Daoy (cell line): ENCODE measurements around the gene CCSER2. TPM values are rescaled to one million over a fixed set of nuclear protein-coding genes. Genes with fewer than 3 reads are reported as not detected.
"Not testable (repeated sequence)": the region's sequence is repeated elsewhere in the genome, so short reads cannot be mapped to it uniquely, and the experiment has no call there.

Source experiments
- DNase-seq: peaks from one replicate; pipeline ENCODE4 v3.0.0-alpha.2; 2015; ENCODE audit warnings: low read depth
- total RNA-seq: library from RNA; depleted of rRNA; stranded (reverse); fragments of >200 nt; shearing (Covaris generic); gene quantifications from 2 replicates; pipeline ENCODE4 v1.2.3, GENCODE V29; 2014

The CCSER2 gene
- total RNA-seq, 1 experiment from 2014 or later, result 11.5 TPM

- no peak for DNase-seq
Observed at GRCh38 chr10:84447701-84448400, 119.5 kb downstream of the CCSER2 start.

GRCh38 chr10:84449351-84449750 lies 121.0 kb downstream of the CCSER2 start:
- DNase-seq, result not testable (repeated sequence)

- DNase-seq, result no peak
Observed at GRCh38 chr10:84452003-84452402, 123.6 kb downstream of the CCSER2 start.

DNA sequence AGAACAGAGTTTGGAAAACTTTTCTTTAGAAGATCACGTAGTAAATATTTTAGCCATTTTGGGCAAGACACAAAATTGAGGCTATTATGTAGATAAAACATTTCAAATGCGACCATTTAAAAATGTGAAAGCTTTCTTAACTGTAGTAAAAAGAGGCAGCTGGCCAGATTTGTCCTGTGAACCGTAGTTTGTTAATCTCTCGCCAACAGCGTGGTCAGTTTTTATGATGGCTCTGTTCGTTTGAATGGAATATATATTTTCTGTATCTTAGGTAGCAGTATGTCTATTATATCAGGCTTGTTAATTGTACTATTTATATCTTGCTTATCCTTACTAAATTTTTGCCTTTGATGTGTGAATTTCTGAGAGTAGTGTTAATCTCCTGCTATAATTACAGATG lies 124.9 kb downstream of the CCSER2 start:
- no peak for DNase-seq

GRCh38 chr10:84456126-84456525 lies 127.7 kb downstream of the CCSER2 start:
- DNase-seq, result no peak

DNA sequence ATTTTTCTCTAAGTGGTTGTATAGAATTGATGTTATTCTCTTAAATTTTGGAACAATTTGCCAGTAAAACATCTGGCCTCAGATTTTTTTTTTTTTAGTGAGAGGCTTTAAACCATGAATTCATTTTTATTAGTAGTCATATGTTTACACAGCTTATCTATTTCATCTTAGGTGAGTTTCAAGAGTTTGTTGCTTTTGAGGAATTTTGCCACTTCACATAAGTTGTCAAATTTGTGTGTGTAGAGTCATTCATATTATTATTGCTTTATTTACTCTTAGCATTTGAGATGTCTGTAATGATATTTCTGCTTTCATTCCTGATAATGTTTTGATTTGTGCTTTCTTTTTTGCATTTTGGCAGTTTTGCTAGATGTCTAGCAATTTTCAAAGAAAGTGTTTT lies 132.1 kb downstream of the CCSER2 start:
- no peak for DNase-seq

GRCh38 chr10:84469470-84469869 lies 141.1 kb downstream of the CCSER2 start:
- DNase-seq, result no peak

DNA sequence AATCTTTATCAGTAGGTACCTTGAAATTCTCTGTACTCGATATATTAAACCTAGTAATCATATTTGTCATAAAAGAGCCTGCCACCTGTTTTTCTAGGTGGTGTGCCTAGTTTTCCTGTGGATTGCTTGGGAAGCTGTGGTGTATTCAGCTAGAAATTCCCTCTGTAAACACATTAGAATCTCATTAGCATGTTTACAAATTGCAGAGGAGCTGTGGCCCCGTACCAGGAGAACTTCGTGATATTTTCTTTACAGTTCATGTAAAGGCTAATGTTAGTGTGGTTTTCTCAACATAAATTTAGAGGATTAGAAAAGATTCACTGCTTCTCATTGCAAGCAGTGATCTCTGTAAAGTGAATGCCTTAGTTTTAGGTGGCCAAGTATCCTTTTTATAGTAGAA lies 144.7 kb downstream of the CCSER2 start:
- no peak for DNase-seq

DNA sequence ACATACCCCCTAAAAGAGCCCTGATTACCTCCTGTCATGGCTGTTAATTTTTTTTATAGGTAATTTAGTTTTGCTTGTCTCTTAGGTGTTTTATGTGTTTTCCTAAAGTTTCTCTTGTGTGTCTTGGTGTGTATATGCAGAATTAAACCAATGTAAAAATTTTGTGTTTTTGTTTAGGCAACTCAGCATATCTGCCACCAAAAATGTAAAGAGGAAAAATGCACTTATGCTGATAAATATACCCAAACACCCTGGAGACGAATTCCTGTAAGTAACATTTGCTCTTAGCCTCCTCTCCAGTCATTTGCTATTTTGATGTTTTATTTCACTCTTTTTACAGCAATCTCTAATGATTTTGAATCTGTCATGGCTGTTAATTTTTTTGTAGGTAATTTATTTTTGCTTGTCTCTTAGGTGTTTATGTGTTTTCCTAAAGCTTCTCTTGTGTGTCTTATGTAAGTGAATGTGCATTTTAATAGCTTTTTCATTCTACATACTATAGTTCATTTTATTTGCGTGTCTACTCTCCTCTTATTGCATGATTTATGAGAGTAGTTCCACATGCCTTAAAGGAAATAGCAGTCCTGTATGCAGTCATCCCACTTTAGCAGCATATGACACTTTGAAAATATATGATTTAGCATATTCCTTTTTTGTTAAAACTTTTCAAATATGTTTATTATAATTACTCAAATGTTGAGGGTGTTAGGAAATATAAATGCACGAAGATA lies 149.2 kb downstream of the CCSER2 start:
- DNase-seq, result no peak

GRCh38 chr10:84478151-84478550 lies 149.8 kb downstream of the CCSER2 start:
- DNase-seq, result no peak

GRCh38 chr10:84478679-84479078 lies 150.3 kb downstream of the CCSER2 start:
- no peak for DNase-seq

DNA sequence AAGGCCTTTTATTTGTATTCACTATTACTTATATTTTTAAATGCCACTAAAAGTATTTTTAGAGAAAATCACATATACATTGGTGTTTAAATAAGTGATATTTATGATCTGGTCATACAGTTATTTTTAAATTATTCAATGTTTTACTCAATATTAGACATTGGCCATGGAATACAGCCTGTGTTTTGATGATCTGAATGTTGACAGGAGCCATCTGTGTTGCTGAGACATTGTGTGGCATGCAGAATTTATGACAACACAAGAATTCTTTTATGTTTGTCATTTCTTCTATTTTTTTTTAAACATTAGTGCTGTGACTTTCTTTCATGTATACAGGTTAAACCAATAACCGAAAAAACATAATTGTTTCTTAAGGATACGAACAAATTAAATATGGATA lies 156.2 kb downstream of the CCSER2 start:
- no peak for DNase-seq

DNA sequence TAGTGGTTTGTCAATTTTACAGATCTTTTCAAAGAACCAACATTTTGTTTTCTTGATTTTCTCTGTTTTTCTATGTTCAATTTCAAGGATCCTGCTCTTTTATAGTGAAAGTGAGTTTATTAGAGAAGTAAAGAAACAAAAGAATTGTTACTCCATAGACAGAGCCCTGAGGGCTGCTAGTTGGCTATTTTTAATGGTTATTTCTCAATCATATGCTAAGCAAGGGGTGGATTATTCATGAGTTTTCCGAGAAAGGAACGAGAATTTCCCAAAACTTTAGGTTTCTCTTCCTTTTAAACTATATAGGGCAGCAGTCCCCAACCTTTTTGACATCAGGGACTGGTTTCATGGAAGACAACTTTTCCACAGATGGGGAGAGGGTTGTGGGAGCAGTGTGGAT lies 165.0 kb downstream of the CCSER2 start:
- DNase-seq, result no peak

DNA sequence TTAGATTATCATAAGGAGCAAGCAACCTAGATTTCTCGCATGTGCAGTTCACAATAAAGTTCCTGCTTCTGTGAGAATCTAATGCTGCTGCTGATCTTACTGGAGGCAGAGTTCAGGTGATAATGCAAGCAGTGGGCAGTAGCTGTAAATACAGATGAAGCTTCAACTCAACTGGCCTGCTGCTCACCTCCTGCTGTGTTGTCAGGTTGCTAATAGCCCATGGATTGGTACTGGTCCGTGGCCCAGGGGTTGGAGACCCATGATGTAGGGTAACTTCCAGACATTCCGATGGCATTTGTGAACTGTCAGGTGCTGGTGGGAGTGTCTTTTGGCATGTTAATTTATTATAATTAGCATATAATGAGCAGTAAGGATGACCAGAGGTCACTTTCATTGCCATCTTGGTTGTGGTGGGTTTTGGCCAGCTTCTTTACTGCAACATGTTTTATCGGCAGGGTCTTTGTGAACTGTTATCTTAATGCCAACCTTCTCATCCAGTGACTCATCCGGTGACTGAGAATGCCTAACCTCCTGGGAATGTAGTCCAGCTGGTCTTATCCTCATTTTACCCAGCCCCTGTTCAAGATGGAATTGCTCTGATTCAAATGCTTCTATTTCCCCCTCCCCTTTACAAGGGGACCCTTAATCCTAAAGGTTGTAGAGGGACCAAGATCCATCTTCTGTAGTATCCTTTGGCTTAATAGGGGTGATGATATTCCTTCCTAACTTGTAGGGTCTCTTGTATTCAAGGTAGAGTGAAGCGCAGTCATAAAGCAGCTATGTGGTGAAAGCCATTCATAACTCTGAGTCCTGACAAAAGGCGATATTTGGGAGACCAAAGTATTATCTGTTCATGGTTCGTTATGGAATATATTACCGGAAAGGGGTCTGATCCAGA lies 165.8 kb downstream of the CCSER2 start:
- peak; percentile 77 for DNase-seq

DNA sequence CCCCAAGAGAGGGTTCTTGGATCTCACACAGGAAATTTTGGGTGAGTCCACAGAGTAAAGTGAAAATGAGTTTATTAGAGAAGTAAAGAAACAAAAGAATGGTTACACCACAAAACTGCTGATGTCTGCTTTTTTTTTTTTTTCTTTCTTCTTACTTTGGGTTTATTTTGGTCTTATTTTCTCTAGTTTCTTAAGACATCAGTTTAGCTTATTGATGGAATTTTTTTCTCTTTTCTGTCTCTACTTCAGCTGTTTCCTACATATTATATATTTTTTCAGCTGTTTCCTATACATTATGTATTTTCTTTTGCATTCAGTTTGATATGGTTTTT lies 166.4 kb downstream of the CCSER2 start:
- DNase-seq, result no peak

GRCh38 chr10:84497978-84498377 lies 169.6 kb downstream of the CCSER2 start:
- DNase-seq, result no peak

DNA sequence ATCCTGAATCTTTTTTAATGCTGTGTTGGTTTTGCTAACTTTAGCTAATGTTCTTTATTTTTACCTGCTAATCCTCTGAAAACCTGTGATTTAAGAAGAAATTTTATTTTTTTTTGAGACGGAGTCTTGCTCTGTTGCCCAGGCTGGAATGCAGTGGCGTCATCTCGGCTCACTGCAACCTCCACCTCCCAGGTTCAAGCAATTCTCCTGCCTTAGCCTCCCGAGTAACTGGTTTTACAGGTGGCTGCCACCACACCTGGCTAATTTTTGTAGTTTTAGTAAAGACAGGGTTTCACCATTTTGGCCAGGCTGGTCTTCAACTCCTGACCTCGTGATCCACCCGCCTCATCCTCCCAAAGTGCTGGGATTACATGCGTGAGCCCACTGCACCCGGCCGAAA lies 170.7 kb downstream of the CCSER2 start:
- DNase-seq, result not testable (repeated sequence)

- DNase-seq, result no peak
Observed at GRCh38 chr10:84499846-84500245, 171.5 kb downstream of the CCSER2 start.

- peak; percentile 30 for DNase-seq
Observed at GRCh38 chr10:84510121-84510520, 181.7 kb downstream of the CCSER2 start.

GRCh38 chr10:84511106-84511505 lies 182.7 kb downstream of the CCSER2 start:
- DNase-seq, result no peak

DNA sequence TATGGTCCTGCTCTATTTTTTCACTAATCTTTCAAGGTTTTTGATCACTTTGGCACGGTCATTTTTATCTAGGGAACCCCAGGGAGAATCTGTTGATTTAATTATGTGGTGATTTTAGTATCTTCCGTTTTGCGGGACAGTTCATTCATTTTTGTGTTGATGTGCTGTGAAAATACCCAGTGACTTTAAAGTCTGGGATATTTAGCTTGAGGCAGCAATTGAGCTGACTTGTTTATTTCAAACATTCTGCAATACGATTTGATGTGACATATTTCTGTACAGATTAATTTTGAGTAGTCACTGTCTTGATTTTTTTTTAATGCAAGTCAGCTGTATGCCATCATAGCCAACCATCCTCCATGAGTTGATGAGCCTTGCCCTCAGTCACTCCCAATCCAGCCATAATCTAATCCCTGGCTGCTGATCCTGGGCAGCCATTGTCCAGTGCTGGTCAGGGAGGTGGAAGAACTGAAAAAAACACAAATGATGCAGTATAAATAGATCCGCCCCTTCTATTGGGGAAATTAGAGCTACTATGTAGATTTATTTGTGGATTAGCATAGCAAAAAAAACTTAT lies 183.4 kb downstream of the CCSER2 start:
- no peak for DNase-seq

DNA sequence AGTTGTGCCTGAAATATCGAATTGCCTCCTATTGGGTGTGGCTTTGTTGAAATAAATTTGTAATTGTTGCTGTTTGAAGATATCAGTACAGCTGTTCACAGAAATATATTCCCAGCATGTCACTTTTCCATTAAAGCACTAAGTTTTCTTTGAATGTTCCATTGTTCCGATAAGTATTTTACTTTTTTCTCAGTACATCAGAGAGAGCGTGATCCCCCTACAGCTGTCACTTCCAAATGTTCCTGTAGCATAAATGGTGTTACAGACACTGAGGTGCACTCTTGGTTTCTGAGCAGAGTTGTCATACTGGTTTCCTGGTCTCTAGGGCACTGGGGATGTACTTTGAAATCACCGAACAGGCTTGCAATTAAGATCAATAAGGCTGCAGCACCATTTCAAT lies 189.2 kb downstream of the CCSER2 start:
- no peak for DNase-seq
